HEK293T (cell line): Measurements from ENCODE around the gene ATRIP.

Experiments
- ARNT ChIP-seq: fragments of 450-650 bp; IDR thresholded peaks from 2 replicates; pipeline ENCODE4 v1.6.1; 2017; ENCODE audit warnings: mild to moderate bottlenecking
- BHLHE40 ChIP-seq: fragments of 450-650 bp; IDR thresholded peaks from 2 replicates; pipeline ENCODE4 v1.6.1; 2016; ENCODE audit warnings: mild to moderate bottlenecking, moderate library complexity, borderline replicate concordance
- CTBP1 ChIP-seq: fragments of 450-650 bp; IDR thresholded peaks from 2 replicates; pipeline ENCODE4 v1.6.1; 2016; ENCODE audit warnings: borderline replicate concordance
- FOXA1 ChIP-seq: fragments of 450-650 bp; IDR thresholded peaks from 2 replicates; pipeline ENCODE4 v1.6.1; 2016; ENCODE audit warnings: mild to moderate bottlenecking
- FOXM1 ChIP-seq: fragments of 450-650 bp; IDR thresholded peaks from 2 replicates; pipeline ENCODE4 v1.6.1; 2017; ENCODE audit warnings: mild to moderate bottlenecking, borderline replicate concordance

DNA sequence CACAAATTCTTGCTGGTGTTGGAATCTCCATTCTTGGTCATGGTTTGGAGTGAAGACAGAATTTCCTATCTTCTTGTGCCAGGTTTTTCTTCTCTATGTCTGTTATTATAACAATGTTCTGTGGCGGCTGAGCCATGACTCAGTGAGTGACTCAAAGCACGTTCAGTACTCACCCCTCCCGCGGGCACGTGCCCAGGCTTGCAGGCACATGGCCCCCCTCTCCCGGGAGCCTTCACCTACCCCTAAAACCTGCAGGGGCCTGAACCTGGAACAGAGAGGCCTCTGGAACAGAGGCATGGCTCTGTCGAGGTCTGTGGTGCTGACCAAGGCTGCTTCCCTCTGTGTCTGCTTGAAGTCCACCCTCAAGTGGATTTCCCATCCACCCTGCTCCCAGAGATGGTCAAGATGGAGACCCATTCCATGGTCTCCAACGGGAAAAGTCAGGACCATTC is 44.2 kb upstream of the ATRIP start:
- TF ChIP-seq FOXA1: no peak
- TF ChIP-seq FOXM1: no peak
- TF ChIP-seq ARNT: no peak
- no peak for TF ChIP-seq BHLHE40
- TF ChIP-seq CTBP1: no peak
